Mucosa of descending colon (tissue), 3 donors: Measurements from ENCODE around the gene SIRPG. TPM values are rescaled to one million over a fixed set of nuclear protein-coding genes. Genes with fewer than 3 reads are reported as not detected.

Experiments
- ATAC-seq: fragments of 200-7000 bp; cut with Tn5 transposase; one replicate; pipeline ENCODE4 v1.9.1; 2020; ENCODE audit warnings: mild to moderate bottlenecking, moderate library complexity
- DNase-seq, 3 donors: peaks; one replicate each; pipeline ENCODE4 v3.0.0-alpha.2; 2020
- H3K36me3 ChIP-seq: fragments of 200-600 bp; one replicate; pipeline ENCODE4 v1.8.0; 2021; ENCODE audit warnings: low read depth, mild to moderate bottlenecking
- H3K4me1 ChIP-seq: fragments of 200-600 bp; one replicate; pipeline ENCODE4 v1.8.0; 2021; ENCODE audit warnings: low read depth, mild to moderate bottlenecking
- H3K4me3 ChIP-seq: fragments of 200-600 bp; one replicate; pipeline ENCODE4 v1.8.0; 2021; ENCODE audit warnings: mild to moderate bottlenecking
- H3K9me3 ChIP-seq: fragments of 200-600 bp; one replicate; pipeline ENCODE4 v1.8.0; 2021; ENCODE audit warnings: mild to moderate bottlenecking
- CTCF ChIP-seq: fragments of 200-600 bp; IDR thresholded peaks from one replicate; pipeline ENCODE4 v1.8.0; 2022; ENCODE audit warnings: antibody characterized with exemption, mild to moderate bottlenecking
- intact Hi-C, 2 donors: fragments of 100-400 bp; cut with DNase I in 1 of 2; cut with micrococcal nuclease in 1 of 2; formaldehyde crosslinking; loops; one replicate each; pipeline versions ENCODE4 v1.11.0 to v1.11.1; 2022; cut with DNase I, micrococcal nuclease
- total RNA-seq, 3 donors: library from RNA; stranded (reverse); fragmentation: NEBNext Ultra II Directional in 2 of 3; extraction: Animal tissue kit (Norgen Biotek cat#: 25700) in 2 of 3; gene quantifications; one replicate each; pipeline versions ENCODE4 v1.2.1 to v1.2.4, GENCODE V29; 2021 to 2023
- donor health status: DM: no; HTN: no; CAD: no; lungs with moderate emphysema.
- donor health status: DM: no; HTN: no; CAD: no.
- donor health status: DM: no; HTN: yes; CAD: no.

The SIRPG gene
- total RNA-seq, 3 donors from 2014 or later, result 1.1 to 1.7 (median 1.2) TPM

DNA sequence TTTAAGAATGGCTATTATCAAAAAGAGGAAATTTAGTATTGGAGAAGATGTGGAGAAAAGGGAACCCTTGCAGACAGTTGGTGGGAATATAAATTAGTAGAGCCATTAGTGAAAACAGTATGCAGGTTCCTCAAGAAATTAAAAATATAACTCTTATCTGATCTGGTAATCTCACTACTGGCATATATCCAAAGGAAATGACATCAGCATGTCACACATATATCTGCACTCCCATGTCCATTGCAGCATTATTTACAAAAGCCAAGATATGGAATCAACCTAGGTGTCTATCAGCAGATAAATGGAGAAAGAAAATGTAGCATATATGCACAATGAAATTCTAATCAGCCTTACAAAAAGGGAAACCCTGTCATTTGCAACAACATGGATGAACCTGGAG, 2.6 kb downstream of the SIRPG start:
- TF ChIP-seq CTCF, result no peak
- Histone ChIP-seq H3K9me3 (no peaks in the 10 kb centered on the region), H3K4me3 (no peak overlapping the region), H3K36me3 (no peaks in the 10 kb centered on the region), H3K4me1 (no peaks in the 10 kb centered on the region)
- DNase-seq (no peak), ATAC-seq (no peak)
- intact Hi-C loops, result no loop called here

DNA sequence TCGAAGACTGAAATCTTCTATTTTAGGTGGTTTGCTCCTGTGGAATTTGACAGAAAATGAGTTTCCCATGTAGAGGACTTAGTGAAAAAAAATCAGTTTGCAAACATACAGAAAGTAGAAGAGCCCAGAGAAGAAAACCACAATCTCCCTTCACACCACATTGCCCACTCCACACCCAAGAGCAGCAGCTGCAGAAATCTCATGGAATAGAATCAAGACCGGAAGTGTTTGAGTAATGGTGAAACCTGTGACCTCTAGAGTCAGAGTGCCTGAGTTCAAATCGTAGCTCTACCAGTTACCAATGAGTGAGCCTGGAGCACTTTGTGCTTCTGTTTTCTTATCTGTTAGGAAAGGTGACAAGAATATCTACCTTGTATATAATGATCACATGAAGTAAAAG, 4.6 kb downstream of the SIRPG start:
- no peak for DNase-seq
- Histone ChIP-seq H3K4me1 (no peaks in the 10 kb centered on the region), H3K36me3 (no peaks in the 10 kb centered on the region), H3K9me3 (no peaks in the 10 kb centered on the region), H3K4me3 (no peak overlapping the region)
- intact Hi-C loops, result no loop called here
- ATAC-seq, result no peak
- no peak for TF ChIP-seq CTCF

- no peak for ATAC-seq
- no peaks in the 10 kb centered on the region for H3K9me3 ChIP-seq
Observed at GRCh38 chr20:1652104-1652503, 5.5 kb downstream of the SIRPG start.

DNA sequence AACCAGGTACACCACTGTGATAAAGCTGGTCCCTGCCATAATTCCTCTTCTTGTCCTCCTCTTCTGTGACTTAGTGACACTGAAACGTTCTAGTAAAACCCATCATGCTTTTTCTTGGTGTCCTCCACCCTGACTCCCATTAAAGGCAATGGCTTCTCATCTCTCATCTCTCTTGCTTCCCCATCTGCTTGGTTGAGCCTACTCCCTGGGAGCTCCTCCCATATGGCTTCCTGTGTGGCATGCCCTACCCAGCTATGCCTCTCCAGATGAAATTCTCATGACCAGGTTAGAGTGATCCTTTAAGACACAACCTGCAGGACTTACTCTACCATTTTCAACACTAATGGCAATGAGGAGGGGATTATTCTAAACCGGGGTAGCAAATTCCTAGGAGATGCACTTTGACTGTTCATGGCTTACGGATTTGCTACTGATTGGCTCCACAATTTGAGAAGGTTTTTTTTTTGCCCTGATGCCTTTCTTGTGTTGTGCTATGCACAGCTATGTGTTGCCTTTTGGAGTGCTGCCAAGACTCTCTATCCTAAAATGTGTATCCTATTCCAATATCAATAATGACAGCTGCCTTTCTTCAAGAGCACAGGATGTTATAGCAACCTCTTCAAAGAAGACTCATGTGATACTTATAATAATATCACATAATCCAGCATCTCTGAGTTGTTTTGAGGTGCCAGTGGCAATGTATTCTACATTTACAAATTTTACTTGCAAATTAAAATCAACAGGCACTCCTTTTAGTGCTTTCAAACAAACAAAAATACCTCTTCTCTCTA, 6.1 kb downstream of the SIRPG start:
- TF ChIP-seq CTCF, result no peak
- Histone ChIP-seq H3K4me1 (no peaks in the 10 kb centered on the region), H3K9me3 (no peaks in the 10 kb centered on the region), H3K4me3 (no peak overlapping the region), H3K36me3 (no peaks in the 10 kb centered on the region)
- ATAC-seq, result no peak
- intact Hi-C loops, result no loop called here
- no peak for DNase-seq

More at GRCh38 chr20:1652104-1652503, 5.5 kb downstream of the SIRPG start:
- DNase-seq, result no peak
- H3K4me3 ChIP-seq, result no peak overlapping the region
- intact Hi-C loops, result no loop called here
- H3K4me1 ChIP-seq, result no peaks in the 10 kb centered on the region
- no peaks in the 10 kb centered on the region for H3K36me3 ChIP-seq
- TF ChIP-seq CTCF, result no peak

GRCh38 chr20:1648101-1648500, 9.5 kb downstream of the SIRPG start:
- no peak for ATAC-seq
- Histone ChIP-seq H3K9me3 (no peaks in the 10 kb centered on the region), H3K4me1 (no peaks in the 10 kb centered on the region), H3K36me3 (no peaks in the 10 kb centered on the region), H3K4me3 (no peak overlapping the region)
- no peak for TF ChIP-seq CTCF
- DNase-seq, result no peak
- intact Hi-C loops, result no loop called here
